GM19467 (cell line): ENCODE data around the gene NT5C.
"Not testable (repeated sequence)": the region's sequence is repeated elsewhere in the genome, so short reads cannot be mapped to it uniquely, and the experiment has no call there.

Experiments used
- ATAC-seq: cut with Tn5 transposase; IDR thresholded peaks from one replicate; pipeline ENCODE4 v1.9.1; 2021; ENCODE audit warnings: mild to moderate bottlenecking, moderate library complexity; ENCODE audit not compliant: unreplicated experiment

Gene NT5C

DNA sequence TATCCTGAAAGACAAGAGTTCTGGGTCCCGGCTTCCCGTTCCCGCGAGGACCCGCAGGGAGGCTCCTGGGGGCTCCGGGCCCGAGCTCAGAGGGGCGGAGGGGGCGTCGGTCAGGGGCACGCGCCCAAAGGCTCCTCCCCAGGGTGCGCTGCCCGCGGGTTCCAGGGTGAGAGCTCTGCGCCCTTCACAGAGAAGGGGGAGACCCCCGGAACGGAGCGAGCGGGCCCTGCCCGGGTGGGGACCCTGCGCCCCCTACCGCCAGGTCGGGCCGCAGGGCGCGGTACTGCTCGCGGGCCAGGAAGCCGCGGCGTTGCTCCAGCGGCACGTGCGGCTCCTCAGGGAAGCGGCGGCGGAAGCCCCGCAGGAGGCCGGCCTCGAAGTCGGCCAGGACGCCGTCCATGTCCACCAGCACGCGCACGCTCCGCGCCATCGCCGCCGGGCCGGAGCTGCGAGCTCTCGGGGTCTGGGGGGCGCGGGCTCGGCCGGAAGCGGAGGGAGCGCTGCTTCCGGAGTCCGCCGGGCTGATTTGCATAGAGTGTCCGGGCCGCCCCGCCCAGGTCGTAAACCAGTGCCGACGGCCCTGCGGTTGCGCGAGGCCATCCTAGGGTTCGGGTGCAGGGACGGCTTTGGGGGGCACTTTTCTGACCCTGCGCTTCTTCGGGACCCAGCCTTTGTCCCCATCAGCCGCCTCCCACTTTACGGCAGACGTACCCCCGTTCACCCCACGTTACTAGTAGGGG is at the start of gene NT5C:
TSS of gene NT5C (minus strand) at position 465 of the 740 bp plus-strand sequence. CDS start at position 430, 35 bp downstream.
- peak; percentile 73 for ATAC-seq

DNA sequence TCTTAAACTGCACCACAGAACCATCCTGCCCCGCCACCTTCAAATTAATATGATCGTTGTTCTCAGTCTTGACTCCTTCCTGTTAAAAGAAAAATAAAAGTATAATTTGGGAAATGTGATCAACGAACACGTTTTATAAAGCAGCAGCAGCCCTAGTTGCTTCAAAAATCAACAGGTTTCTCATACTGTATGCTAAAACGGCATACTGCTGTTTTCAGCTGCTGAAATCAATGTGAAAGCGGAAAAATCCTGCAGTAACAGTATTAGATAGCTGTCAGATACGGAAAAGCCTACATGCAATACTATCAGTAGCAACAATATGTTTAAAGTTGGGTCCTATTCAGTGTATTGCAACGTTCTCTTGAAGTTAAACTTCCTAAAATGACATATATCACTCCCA is 49.6 kb upstream of the NT5C start:
- no peak for ATAC-seq

DNA sequence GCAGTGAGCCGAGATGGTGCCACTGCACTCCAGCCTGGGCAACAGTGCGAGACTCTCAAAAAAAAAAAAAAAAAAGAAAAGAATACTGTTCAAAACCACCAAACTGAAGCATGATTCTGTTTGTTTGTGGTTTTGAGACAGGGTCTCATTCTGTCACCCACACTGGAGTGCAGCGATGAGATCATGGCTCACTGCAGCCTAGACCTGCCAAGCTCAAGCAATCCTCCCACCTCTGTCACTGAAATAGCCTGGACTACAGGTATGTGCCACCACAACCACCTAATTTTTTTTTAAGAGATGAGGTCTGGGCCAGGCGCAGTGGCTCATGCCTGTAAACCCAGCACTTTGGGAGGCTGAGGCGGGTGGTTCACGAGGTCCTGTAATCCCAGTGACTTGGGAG is 46.9 kb upstream of the NT5C start:
- no peak for ATAC-seq

DNA sequence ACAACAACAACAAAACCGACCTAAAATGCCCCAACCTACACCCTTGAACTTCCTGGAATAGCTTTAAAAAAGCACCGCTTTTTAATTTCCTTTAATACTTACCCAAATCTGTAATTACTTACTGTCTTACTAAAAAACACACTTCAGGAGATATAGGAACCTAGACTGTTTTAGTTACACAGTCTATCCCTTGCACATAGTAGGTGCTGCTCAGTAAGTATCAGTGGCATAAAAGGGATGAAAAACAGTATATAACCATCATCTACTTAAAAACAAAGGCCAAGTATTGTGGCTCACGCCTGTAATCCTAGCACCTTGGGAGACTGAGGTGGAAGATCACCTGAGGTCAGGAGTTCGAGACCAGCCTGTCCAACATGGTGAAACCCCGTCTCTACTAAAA is 45.1 kb upstream of the NT5C start:
- no peak for ATAC-seq

DNA sequence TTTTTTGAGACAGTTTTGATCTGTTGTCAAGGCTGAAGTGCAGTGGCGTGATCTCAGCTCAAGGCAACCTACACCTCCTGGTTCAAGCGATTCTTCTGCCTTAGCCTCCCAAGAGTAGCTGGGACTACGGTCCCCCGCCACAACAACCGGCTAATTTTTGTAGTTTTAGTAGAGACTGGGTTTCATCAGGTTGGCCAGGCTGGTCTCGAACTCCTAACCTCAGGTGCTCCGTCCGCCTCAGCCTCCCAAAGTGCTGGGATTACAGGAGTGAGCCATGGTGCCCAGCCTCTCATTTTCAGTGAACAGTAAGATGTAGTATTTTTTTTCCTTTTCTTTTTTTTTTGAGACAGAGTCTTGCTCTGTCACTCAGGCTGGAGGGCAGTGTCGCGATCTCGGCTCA is 43.5 kb upstream of the NT5C start:
- no peak for ATAC-seq

DNA sequence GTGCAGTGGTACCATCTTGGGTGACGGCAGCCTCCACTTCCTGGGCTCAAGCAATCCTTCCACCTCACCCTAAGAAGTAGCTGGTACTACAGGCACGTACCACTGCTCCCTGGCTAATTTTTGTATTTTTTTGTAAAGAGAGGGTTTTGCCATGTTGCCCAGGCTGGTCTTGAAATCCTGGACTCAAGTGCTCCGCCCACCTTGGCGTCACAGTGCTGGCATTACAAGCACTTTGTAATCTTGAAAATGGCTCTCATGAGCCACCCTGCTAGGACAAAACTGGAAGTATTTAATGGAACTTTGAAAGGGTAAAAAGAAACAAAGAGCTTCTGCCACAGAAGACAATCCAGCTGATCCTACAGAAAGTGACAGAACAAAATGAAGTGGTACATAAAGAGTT is 42.0 kb upstream of the NT5C start:
- ATAC-seq: no peak

DNA sequence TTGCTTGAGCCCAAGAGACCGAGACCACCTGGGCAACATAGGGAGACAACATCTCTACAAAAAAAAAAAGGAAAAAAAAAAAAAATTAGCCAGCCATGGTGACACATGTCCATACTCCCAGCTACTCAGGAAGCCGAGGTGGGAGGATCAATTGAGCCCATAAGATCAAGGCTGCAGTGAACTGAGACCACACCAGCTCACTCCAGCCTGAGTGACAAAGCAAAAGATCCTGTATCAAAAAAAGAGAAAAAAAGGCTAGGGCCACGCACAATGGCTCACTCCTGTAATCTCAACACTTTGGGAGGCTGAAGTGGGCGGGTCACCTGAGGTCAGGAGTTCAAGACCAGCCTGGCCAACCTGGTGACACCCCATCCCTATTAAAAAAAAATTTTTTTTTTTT is 37.5 kb upstream of the NT5C start:
- no peak for ATAC-seq

DNA sequence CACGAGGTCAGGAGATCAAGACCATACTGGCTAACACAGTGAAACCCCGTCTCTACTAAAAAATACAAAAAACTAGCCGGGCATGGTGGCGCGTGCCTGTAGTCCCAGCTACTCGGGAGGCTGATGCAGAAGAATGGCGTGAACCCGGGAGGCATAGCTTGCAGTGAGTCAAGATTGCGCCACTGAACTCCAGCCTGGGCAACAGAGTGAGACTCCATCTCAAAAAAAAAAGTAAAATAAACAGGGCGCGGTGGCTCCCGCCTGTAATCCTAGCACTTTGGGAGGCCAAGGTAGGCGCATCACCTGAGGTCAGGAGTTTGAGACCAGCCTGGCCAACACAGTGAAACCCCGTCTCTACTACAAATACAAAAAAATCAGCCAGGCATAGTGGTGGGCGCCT is 33.1 kb upstream of the NT5C start:
- not testable (repeated sequence) for ATAC-seq

DNA sequence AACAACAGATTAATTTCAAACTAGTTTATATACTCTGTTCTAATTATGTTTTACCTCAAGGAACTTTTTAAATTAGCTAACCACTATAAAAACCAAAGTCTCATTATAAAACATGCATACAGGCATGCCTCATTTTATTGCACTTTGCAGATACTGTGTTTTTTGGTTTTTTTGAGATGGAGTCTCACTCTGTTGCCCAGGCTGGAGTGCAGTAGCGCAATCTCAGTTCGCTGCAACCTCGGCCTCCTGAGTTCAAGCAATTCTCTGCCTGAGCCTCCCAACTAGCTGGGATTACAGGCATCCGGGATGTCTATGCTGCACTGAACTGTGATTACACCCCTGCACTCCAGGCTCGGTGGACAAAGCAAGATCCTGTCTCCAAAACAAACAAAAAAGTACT is 31.5 kb upstream of the NT5C start:
- ATAC-seq: no peak

DNA sequence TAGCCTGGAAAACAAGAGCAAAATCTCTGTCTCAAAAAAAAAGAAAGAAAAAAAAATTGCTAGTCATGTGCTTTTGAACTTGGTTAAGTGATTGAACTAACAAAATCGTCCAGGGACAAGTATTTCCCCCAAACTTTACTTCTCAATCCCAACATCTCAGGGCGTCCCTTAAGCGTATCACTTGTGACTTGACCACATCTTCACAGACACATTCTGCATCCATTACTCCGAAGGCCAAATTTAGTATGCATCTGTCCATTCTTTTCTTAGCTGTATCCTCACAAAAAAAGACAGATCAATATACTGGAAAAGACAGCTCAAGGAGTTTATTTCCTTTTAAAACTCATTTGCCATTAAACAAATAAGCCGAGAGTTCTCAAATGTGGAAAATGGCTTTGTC is 28.7 kb upstream of the NT5C start:
- no peak for ATAC-seq

DNA sequence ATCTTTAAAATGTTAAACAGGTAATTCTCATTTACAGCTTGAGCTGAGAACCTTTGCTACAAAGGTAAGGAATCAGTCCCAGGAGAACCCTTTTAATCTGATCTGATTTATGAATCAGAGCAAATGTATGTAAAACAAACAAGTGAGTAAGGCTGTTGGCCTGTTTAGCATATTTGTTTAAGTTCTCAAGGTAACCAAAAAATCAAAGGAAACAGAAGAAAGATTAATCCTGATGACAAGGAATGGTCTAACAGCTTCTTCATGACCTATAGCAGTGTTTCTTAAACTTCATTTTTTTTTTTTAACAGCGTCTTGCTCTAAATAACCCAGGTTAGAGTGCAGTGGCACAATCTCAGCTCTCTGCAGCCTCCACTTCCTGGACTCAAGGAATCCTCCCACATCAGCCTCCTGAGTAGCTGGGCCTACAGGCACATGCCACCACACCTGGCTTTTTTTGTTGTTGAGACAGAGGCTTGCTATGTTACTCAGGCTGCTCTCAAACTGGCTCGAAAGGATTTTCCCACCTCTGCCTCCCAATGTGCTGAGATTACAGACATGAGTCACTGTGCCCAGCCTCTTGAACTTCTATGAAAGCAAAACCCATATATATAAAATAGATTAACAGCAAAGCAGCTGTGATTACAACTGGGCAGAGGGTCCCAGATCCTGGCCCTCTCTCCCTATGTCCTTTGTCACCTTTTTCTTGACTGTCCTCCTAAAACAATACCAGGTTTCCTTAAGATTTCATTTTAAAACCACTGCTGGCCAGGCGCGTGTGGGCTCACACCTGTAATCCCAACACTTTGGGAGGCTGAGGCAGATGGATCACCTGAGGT is 27.9 kb upstream of the NT5C start:
- ATAC-seq: no peak

DNA sequence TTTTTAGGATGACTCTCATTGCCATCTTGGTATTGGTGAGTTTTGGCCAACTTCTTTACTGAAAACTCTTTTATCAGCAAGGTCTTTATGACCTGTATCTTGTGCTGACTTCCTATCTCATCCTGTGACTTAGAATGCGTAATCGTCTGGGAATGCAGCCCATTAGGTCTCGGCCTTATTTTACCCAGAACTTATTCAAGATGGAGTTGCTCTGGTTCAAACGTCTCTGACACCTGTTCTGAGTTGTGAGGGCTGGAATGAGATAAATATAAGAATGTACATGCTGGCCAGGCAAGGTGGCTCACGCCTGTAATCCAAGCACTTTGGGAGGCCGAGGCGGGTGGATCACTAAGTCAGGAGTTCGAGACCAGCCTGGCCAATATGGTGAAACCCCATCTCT is 26.9 kb upstream of the NT5C start:
- not testable (repeated sequence) for ATAC-seq

DNA sequence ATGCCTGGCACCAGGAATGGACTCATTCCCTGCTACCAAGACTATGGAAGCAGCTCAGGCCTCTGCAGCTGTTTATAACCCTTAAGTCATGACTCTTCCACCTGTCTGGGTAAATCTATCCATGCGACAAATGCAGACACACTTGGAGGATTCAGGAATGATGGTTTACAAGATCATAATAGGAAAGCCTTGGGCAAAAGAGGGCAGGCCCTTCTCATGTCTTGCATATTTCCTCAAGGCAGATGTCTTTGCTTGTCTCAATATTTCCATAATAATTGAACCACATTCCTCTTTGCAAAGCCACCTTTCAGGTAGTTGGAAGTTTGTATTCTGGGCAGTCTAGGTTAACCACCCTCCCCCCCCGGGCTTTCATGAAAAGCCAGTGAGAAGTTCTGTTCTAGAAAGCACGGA is 23.7 kb upstream of the NT5C start:
- ATAC-seq: no peak

DNA sequence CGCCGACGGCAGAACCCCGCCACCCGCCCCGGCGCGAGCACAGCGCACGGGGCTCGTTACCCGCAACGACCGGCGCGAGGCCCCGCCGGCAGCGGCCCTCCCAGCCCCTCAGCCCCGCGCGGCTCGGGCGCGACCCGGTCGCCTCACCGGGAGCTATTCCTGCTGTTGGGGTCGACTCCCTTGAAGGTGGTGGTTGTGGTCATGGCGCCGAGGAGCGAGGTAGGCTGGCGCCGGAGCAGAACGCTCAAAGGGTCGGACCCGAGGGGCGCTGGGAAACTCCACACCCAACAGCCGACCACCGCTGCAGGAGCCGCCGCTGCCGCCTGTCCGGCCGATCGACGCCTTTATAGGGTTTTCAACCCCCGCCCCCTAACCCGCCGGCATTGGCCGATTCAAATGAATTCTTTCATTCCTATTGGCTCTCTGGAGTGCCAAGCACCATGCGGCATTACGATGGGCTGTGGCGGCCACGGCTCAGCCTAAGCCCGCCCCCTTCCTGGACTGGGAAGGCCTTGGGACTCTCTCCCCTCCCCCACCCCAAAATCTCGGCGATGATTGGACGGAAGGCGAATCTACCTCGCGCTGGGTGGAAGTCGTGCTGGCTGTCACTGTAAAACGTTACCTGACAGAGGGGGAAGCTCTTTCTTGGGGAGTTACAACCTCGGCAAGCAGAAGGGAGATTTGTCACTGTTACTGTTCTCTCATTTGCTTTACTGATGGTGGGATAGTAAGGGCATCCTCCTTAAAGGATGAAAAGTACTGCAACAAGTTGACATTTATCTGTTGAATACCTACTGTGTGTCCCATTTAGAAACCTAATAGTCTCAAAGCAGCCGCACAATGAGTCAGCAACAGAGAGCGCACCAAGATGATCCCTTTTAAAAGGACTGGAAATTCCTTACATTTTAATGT is 22.9 kb upstream of the NT5C start, which contains the start of gene JPT1:
TSS of gene JPT1 (minus strand) at position 318 of the 912 bp plus-strand sequence. CDS start at position 203, 115 bp downstream.
- ATAC-seq: peak; percentile 91

DNA sequence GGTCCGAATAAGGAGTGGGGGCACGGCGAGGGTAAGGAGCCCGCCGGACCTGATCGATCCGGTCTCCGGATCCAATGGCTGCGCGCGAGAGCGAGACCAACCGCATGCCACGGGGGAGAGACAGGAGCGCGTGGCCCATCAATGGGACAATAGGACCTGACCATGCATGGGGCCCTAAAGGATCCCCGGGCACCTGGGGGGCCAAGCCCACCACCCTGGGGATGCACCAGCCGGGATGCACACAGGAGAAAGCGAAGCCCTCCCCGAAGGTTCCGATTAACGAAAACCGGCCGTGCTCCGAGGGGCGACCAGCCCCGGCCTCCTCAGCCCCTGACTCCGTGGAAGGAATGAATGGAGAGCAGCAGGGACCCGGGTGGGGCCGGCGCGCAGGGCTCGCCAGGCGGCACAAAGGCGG is 22.2 kb upstream of the NT5C start:
- ATAC-seq: no peak

DNA sequence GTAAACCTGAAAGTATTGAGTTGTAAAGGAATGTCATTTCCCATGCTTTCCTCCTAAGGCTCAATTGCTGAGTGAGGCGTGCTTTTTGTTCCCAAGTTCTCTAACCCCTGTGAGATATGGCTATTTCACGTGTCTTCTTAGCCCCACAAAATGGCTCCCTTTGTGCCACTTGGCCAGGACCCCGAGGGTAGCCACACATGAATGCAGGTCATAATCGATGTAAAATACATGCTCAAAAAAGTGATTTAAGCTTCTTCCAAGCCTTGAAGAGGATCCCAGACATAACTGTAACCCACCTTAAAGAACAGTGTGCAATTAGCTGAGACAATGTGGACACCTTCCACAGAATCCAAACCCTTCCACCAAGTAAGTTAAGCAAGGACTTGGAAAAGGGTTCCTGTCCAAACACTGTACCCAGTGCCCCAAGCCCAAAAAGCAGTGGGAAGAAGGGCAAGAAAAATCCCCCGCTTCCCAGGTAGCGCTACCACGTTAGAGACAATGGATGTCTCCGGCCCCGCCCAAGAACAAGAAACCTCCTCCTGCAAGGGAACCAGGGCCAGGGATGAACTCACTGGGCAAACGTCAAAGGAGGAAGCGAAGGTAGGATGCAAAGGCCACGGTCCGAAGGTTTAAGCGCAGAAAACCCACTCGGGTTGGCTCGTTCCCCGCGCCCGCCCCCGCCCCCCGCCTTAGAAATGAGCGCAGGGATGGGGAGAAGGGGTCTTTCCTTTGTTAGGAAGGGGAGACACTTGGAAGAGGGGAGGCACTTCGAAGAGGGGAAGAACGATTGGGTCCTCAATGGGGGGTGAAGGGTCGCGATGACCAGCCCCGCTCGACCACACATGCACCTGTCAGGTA is 21.6 kb upstream of the NT5C start:
- ATAC-seq: no peak

DNA sequence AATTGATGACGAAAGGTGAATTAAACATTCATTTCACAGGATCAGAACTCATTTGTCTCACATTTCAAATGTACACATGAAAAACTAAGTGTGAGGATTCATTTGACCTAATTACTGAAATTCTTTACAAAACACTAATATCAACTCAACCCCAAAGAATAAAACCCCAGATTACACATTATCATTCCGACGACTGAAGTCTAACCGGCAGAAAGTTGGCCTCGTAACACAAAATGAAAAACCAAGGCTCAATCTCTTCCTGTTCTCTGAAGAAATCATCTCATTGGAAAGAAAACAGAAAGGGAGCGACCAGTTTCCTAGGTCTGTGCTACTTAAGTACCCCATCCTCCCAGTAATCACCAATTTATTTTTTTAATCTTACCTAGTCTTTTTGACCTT is 21.0 kb upstream of the NT5C start:
- ATAC-seq: no peak

DNA sequence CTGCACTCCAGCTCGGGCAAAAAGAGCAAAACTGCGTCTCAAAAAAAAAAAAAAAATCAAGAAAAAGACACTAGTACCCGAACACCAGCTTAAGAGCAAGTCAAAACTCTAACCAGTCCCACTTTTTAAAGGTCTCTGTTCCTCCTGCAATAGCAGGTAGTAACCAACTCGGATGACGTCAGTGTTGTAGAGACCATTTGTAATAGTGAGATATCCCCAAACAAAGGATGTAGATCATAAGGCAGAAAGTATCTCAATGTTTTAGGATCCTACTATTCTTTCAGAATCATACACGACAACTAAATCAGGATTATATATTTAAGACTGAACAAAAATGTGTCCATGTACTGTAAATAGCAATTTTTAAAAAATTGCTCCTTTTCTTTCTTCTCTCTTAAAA is 20.4 kb upstream of the NT5C start:
- ATAC-seq: no peak

DNA sequence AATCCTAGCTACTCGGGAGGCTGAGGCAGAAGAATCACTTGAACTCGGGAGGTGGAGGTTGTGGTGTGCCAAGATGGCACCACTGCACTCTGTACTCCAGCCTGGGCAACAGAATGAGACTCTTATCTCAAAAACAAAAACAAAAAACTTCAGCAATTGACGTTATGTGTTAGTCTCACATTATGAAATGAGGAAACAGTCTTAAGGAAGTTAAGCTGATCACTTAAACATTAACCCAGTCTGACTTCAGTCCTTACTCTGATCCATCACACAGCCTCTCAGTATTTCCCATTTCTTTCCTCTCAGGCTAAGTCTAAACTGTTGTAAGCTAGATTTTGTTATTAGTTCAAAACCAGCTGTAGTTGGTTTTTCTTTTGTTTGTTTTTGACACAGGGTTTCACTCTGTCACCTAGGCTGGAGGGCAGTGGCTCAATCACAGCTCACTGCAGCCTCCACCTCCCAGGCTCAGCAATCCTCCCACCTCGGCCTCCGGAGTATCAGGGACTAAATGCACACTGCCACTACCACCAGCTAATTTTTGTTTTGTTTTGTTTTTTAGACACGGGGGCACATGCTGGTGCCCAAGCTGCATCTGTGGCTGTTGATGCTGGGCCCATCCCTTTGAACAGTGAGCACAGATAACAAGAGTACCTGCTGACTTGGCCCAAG is 16.5 kb upstream of the NT5C start:
- no peak for ATAC-seq

DNA sequence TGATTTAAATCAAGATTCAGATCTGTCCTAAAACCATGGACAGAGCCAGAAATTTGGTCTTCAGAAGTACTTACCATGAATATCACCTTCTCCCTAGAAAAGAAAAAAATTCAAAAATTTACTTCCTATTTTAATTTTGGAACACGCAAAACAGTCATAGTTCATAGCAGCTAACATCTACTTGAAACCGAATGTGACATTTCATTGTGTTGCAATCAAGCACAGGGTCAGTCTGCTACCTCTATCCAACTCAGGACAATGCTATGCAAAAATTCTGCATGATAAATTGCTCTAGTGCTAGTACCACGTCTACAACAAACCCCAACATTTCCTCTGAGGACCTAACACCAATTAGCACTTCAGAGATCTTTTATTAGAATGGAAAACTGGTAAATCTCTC is 15.1 kb upstream of the NT5C start:
- no peak for ATAC-seq
